ENCODE data around the gene LOXL1. TPM values are rescaled to one million over a fixed set of nuclear protein-coding genes. Genes with fewer than 3 reads are reported as not detected.
A peak's percentile ranks its signal among the peaks of the same experiment; 100 is the strongest.

LOXL1 gene
- polyA plus RNA-seq, 4 donors = 72.6 to 86.1 (median 81.9) TPM

GRCh38 chr15:73921254-73921925 lies 4.9 kb upstream of the LOXL1 start:
- no peak for DNase-seq (ENCODE audit: low read depth in 4 of 4, low spot score in 2 of 4)

- DNase-seq (ENCODE audit: low read depth in 4 of 4, low spot score in 2 of 4) = peak in 1 of 4 donors; percentile 61
These were observed 3.8 kb upstream of the LOXL1 start for GRCh38 chr15:73922186-73923151.

- no peak for DNase-seq (ENCODE audit: low read depth in 4 of 4, low spot score in 2 of 4)
These were observed 3.1 kb upstream of the LOXL1 start for GRCh38 chr15:73923156-73923487.

GRCh38 chr15:73923488-73924164 lies 2.6 kb upstream of the LOXL1 start:
- DNase-seq (ENCODE audit: low read depth in 4 of 4, low spot score in 2 of 4) = no peak

- DNase-seq (ENCODE audit: low read depth in 4 of 4, low spot score in 2 of 4) = no peak
These were observed 1.9 kb upstream of the LOXL1 start for GRCh38 chr15:73924171-73924921.

- no peak for DNase-seq (ENCODE audit: low read depth in 4 of 4, low spot score in 2 of 4)
These were observed 429 bp upstream of the LOXL1 start for GRCh38 chr15:73925848-73926218.

- DNase-seq (ENCODE audit: low read depth in 4 of 4, low spot score in 2 of 4) = no peak
These were observed 777 bp downstream of the LOXL1 start for GRCh38 chr15:73927003-73927475.

- no peak for DNase-seq (ENCODE audit: low read depth in 4 of 4, low spot score in 2 of 4)
These were observed 1.4 kb downstream of the LOXL1 start for GRCh38 chr15:73927476-73928240.

GRCh38 chr15:73928241-73928579 lies 1.9 kb downstream of the LOXL1 start:
- DNase-seq (ENCODE audit: low read depth in 4 of 4, low spot score in 2 of 4) = no peak

- no peak for DNase-seq (ENCODE audit: low read depth in 4 of 4, low spot score in 2 of 4)
These were observed 2.8 kb downstream of the LOXL1 start for GRCh38 chr15:73928971-73929627.

GRCh38 chr15:73930371-73930770 lies 4.1 kb downstream of the LOXL1 start:
- no peak for DNase-seq (ENCODE audit: low read depth in 4 of 4, low spot score in 2 of 4)

- no peak for DNase-seq (ENCODE audit: low read depth in 4 of 4, low spot score in 2 of 4)
These were observed 4.6 kb downstream of the LOXL1 start for GRCh38 chr15:73930790-73931281.

GRCh38 chr15:73931441-73931840 lies 5.2 kb downstream of the LOXL1 start:
- no peak for DNase-seq (ENCODE audit: low read depth in 4 of 4, low spot score in 2 of 4)

- no peak for DNase-seq (ENCODE audit: low read depth in 4 of 4, low spot score in 2 of 4)
These were observed 6.3 kb downstream of the LOXL1 start for GRCh38 chr15:73932381-73933191.

GRCh38 chr15:73934281-73934680 lies 8.0 kb downstream of the LOXL1 start:
- DNase-seq (ENCODE audit: low read depth in 4 of 4, low spot score in 2 of 4) = no peak

GRCh38 chr15:73935547-73935946 lies 9.3 kb downstream of the LOXL1 start:
- DNase-seq (ENCODE audit: low read depth in 4 of 4, low spot score in 2 of 4) = no peak

GRCh38 chr15:73936181-73936580 lies 9.9 kb downstream of the LOXL1 start:
- DNase-seq (ENCODE audit: low read depth in 4 of 4, low spot score in 2 of 4) = no peak

- no peak for DNase-seq (ENCODE audit: low read depth in 4 of 4, low spot score in 2 of 4)
These were observed 10.5 kb downstream of the LOXL1 start for GRCh38 chr15:73936588-73937290.

Measured in left renal cortex interstitium (tissue), 4 donors.